NCI-H2171 treated with DMSO at 0.1 percent for 48 hours (cell line): ENCODE measurements around the gene THAP5.
A peak's percentile ranks its signal among the peaks of the same experiment; 100 is the strongest.
"Not testable (repeated sequence)": the region's sequence is repeated elsewhere in the genome, so short reads cannot be mapped to it uniquely, and the experiment has no call there.

Source experiments
- DNase-seq: peaks from one replicate; lab custom pipeline; 2025; lab: John Stamatoyannopoulos, UW

The THAP5 gene

DNA sequence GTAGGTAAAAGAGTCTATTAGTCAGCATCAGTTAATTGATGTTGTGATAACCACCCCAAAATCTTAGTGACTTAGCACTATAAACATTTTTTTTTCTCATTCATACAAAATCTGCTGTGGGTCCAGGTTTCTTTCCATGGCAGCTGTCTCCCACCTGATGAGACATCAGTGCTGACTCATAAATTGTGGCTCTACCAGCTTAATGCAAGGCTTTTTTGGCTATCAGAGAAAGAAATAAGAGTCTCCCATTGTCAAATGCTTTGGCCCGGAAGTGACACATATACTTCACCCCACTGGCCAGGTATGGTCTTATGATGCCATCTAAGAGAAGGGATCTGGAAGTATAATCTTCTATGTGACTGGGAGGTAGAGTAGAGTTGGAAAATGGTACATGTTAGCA, 14.7 kb upstream of the THAP5 start:
- DNase-seq, result no peak

DNA sequence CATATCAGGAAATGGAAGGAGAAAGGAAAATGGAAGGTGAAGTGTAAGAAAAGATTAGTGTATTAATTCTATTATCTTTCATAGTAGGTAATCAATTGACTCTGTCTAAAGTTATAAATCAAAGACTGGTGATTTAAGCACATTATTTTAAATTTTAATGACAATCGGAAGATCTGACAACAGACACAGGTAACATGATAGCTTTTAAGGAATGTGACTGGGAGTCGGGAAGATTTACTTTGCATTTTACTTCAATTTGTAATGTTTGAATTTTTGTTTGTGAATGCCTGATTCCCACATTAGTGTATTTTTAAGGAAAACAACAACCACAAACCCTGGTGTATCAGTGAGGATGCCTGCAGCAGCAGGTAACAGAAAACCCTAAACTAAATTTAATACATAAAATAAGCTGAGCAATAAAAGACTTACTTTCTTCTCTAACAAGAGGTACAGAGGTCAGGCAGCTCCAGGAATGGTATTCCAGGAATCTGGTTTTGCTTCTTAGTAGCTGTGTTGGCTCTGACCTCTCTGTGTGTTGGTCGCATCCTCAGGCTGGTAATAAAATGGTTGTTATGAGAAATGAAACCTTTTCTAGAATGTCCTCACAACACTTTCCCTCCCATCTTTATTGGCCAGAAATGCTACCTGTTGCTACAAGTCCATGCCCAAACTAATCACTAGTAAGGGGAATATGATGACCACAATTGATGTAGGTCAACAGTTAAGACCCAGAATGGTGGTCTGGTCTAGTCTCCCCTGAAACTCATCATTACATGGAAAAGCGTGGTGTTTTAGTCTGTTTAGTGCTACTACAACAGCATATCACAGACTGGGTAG, 12.4 kb upstream of the THAP5 start:
- no peak for DNase-seq

DNA sequence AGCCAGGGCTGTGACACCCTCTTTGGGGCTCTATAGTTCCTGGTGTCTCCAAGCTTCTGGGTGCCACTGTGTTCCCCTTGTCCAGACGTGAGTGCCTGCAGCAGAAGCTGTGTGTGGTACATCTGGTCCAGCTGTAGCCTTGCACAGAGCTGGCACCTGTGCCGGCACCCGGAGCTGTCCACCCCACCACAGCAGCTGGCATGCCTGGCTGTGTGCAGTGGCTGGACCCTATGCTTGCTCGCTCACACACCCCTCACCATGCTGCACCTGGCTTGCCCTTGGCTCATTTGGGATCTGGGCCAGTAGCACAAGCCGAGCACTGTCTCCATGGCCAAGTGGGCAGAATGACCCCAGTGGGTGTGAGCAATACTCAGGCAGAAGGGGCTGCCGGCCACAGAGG, 10.8 kb upstream of the THAP5 start:
- DNase-seq, result no peak

DNA sequence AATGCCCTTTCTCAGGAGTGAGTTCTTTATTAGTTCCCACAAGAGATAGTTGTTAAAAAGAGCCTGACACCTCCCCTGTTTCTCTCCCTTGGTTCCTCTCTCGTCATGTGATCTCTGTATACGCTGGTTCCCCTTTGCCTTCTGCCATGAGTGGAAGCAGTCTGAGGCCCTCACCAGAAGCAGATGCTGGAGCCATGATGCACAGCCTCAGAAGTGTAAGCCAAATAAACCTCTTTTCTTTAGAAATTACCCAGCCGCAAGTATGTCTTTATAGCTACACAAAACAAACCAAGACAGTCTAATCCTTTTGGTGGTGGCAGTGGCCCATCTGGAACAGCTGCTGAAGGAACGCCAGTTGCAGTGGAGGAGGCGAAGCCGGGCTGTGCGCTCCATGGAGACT, 9.4 kb upstream of the THAP5 start:
- DNase-seq, result no peak

DNA sequence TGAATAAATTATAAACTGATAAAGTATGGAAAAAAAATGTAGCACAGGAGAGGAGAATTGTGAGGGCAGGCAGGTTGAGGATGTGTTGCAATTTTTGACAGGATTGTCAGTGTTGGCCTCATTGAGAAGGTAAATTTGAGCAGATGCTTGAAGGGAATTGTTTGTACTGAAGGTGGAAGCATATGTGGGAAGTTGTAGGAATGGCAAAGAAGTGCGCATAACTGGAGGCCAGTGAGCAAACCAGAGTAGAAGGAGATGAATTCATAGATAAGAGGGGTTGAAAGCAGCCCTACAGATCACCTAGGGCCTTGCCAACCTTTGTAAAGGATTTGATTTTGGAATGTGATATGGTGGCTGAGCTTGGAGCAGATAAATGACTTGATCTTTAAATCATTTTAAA, 6.6 kb upstream of the THAP5 start:
- DNase-seq, result no peak

DNA sequence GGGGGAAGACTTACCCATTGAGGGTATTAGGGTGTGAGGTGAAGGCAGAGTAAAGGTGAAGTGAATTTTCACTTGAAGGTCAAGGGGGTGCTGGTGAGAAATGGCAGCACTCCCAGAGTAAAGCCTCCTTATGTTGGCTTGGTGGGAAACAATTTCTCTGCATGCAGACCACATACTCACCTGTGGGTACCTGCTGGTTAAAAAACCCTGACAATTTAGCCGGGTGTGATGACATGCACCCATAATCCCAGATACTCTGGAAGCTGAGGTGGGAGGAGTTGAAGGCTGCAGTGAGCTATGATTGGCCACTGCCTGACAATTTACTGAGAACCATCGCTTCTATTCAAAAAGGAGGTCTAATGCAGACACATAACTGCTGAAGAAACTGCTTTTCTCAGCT, 5.7 kb upstream of the THAP5 start:
- DNase-seq, result no peak

DNA sequence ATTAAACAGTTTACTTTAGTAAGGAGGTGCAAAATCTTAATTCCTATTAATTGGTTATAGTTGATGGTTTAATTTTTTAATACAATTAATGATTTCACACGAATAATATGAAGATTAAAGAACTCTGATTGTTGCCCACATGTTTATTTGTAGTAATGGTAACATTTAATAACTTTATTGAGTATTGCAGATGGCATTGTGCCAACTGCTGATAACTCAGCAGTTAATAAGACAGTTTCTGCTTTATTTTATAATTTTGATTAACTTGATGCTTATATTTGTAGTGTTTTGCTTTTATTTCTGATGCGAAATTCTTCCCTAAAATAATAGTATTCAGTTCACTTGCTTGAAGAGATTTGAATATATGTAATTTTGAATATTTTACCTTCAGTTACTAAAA, 3.0 kb upstream of the THAP5 start:
- DNase-seq, result no peak

DNA sequence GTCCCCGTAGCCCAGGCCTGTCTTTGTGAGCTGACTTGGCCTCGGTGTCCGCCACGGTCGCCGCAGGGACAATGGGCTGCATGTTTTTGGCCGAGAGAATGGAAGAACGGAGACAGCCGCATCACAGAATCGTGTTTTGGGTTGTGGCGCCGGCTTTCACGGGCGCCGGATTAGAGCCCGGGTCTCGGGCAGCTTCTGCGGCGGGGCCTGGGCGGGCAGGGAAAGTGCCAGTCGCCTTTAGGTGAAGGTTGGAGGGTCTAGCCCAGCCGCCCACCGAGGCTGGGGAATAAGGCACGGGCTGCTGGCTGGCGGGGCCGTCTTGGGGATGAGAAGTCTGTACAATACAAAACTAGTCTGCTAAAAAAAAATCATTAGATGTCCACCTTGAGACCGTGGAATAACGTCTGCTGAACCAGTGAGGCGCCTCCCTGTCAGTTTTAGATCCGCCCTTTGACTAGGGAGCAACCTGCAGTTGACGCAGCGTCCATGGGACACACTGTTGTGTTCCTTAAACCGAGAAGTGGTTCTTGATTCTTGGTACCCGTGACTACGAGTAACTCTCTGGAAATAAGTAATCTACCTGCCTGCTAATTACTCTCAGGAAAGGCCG, 745 bp upstream of the THAP5 start:
- DNase-seq, result peak; percentile 67

DNA sequence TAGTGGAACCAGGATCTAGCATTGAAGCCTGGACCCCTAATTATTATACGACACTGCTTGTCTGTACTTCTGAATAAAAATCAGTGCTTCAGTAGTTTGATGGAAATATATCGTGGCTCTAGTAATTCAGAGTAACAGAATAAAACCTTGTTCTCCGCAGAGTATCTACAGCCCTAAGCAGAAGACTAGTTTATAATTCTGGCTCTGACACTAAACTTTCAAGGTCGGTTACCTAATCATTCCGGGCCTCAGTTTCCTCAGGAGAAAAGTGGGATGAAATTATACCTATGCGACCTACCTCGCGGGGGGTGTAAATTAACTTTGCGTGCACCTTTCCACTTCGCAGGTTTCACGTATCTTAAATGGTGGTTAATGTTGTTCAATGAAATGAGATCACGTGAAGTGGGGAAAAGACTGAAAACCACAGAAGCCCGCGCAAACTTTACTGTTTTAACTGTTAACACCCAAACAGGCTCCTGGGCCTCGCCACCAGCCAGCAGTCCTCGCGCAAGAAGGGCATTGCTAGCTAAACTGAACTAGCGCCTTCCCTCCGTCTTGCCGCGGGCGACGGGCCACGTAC, 615 bp downstream of the THAP5 start:
- peak; percentile 41 for DNase-seq

DNA sequence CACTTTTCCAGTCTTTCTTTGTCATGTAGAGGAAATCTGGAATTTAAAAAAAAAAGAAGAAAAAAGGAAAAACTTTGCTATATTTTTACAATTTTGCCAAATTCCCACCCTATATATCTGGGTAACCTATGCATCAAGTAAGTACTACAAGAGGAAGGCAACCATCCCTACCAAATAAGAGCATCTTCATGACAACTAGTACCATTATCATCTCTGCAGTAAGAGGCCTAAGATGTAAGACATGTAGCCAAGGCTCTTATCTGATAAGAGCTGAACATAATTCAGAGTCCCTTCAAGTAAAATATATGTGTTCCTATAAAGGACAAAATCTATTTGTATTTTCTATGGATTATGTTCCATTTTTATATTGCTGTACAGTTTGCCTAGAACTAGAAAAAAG, 3.5 kb downstream of the THAP5 start:
- DNase-seq, result no peak

DNA sequence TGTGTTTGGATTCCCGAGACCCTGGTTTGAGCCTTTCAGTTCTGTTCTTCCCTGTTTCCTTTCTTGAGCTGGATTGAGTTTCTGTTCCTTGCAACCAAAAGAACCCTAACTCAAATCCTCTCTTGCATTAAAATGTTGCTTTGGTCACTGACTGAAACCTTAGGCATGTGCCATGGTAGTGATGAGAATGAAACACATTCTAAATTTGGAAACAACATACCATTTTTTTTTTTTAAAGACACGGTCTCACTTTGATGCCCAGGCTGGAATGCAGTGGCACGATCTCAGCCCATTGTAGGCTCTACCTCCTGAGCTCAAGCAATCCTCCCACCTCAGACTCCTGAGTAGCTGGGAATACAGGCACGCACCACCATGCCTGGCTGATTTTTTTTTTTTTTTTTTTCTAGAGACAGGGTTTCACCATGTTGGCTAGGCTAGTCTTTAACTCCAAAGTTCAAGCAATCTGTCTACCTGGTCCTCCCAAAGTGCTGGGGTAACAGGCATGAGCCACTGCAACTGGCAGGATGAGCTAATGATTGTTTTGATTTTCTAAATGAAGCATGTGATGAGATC, 8.4 kb downstream of the THAP5 start:
- no peak for DNase-seq

DNA sequence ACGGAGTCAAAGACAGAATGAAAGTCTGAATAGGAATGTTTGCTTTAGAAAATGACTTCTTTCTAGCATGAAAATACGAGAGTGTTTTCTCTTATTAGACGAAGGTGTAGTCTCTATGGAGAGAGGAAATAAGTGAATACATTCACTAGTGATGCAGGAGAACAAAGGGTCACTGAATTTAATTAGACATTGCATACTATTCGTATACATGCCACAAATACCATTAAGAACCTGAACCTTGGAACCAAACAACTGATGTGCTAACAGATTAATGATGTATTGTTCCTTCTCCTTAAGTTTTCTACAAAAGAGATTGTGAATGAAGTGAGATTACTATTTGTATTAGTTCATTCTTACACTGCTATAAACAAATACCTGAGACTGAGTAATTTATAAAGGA, 10.3 kb downstream of the THAP5 start:
- no peak for DNase-seq

DNA sequence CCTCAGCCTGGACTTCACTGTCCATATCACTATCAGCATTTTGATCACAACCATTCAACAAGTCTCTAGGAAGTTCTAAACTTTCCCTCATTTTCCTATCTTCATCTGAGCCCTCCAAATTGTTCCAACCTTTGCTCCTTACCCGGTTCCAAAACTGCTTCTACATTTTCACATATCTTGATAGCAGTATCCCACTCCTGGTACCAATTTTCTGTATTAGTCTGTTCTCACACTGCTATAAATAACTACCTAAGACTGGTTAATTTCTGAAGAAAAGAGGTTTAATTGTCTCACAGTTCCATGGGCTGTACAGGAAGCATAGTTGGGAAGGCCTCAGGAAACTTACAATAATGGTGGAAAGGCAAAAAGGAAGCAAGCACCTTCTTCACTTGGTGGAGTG, 11.9 kb downstream of the THAP5 start:
- DNase-seq, result no peak

DNA sequence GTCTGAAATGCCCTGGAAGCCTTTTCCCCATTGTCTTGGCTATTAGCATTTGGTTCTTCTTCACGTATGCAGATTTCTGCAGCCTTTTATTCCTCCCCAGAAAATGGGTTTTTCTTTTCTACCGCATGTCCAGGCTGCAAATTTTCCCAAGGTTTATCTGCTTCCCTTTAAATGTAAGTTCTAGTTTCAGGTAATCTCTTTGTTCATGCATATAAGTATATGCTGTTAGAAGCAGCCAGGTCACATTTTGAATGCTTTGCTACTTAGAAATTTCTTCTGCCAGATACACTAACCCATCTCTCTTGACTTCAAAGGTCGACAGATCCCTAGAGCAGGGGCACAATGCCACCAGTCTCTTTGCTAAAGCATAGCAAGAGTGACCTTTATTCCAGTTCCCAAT, 12.3 kb downstream of the THAP5 start:
- no peak for DNase-seq

DNA sequence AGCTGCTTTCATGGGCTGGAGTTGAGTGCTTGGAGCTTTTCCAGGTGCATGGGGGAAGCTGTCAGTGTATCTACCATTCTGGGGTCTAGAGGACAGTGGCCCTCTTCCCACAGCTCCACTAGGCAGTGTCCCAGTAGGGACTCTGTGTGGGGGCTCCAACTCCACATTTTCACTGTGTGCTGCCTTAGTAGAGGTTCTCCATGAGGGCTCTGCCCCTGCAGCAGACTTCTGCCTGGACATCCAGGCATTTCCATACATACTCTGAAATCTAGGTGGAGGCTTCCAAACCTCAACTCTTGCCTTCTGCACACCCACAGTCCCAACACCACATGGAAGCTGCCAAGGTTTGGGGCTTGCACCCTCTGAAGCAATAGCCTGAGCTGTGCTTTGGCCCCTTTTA, 12.8 kb downstream of the THAP5 start:
- DNase-seq, result not testable (repeated sequence)

DNA sequence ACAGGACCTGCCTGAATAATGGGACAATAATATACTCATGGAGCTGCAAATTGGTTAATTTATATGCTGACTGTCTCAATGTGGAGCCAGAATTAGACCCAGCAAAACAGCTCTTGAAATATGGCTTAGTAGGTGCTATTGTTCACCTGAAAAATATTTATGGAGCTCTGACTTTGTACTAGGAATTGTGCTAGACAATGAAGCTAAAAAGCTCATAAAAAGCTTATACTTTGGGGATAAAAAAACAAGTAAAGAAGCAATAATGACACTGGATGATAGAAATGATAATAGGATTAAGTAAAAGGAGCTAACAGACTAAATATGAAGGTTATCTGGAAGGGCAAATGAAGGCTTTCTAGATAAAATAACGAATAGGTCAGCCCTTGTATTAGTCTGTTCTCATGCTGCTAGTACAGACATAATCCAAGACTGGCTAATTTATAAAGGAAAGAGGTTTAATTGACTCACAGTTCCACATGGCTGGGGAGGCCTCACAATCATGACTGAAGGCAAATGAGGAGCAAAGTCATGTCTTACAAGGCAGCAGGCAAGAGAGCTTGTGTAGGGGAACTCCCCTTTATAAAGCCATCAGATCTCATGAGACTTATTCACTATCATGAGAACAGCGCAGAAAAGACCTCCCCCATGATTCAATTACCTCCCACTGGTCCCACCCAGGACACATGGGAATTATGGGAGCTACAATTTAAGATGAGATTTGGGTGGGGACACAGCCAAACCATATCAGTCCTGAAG, 21.2 kb downstream of the THAP5 start:
- not testable (repeated sequence) for DNase-seq

DNA sequence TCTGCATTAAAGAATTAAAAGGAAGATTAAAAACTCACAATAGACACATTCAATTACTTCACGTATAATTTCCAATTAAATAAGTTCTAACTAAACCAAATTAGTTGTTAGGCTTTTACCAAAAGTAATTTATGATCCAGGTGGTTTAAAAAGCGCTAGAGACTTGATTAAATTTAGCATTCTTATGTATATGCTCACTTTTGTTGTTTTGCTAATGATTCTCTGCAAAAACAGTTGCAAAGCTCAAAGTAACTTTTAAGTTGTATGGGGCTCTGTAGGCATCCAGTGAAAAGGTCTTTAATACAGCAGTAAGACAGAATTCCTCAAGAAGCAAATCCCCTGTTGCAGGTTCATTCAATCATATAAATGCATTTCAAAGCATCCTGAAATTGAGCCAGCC, 28.0 kb downstream of the THAP5 start:
- DNase-seq, result no peak

DNA sequence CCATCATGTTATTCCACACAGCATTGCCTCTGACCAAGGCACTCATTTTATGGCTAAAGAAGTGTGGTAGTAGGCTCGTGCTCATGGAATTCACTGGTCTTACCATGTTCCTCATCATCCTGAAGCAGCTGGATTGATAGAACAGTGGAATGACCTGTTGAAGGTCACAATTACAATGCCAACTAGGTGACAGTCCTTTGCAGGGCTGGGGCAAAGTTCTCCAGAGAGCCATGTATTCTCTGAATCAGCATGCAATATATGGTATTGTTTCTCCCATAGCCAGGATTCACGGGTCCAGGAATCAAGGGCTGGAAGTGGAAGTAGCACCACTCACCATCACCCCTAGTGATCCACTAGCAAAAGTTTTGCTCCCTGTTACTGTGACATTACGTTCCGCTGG, 30.8 kb downstream of the THAP5 start:
- DNase-seq, result not testable (repeated sequence)

DNA sequence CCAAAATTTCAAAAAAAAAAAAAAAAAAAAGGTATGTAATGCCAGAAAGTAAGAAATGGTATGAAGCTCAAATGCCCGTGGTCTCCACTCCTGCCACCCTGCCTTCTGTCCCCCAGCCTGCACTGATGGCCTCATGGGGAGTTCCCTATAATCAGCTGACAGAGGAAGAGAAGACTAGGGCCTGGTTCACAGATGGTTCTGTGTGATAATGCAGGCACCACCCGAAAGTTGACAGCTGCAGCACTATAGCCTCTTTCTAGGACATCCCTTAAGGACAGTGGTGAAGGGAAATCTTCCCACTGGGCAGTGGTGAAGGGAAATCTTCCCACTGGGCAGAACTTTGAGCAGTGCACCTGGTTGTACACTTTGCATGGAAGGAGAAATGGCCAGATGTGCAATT, 31.3 kb downstream of the THAP5 start:
- DNase-seq, result not testable (repeated sequence)

DNA sequence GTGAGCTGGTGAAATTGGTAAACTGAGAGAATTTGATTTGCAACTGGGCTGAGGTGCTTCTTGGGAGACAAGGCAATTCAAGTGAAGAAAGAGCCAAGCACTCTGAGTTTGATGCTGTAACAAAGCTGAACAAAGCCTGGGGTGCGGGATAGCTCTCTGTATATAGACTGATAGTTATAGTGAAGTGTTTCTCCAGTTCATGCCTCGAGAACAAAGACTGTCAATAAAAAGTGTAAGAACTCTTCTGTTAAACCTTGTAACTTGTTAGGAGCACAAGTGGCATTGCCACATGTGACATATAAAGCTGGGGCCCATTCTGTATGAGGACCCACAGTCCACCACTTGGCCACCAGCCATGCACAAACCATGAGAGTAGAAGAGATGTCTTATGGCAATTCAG, 32.3 kb downstream of the THAP5 start:
- no peak for DNase-seq

DNA sequence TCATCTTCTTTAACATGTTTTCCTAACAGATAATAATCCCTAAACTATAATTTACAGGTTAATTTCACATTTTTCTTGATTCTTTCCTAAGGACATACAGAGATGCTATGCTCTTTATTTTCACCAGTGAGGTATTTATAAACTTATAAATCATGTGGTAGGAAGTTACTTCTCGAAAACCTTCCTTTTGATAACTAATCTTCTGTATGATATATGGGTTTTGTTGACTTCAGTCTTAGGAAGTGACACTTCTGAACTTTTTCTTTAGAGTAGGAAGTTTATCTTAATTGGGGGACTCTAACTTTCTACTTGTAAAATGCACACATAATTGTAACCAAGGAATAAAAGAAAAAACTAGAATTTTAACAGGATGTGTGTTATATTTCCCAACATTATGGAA, 33.8 kb downstream of the THAP5 start:
- DNase-seq, result no peak

DNA sequence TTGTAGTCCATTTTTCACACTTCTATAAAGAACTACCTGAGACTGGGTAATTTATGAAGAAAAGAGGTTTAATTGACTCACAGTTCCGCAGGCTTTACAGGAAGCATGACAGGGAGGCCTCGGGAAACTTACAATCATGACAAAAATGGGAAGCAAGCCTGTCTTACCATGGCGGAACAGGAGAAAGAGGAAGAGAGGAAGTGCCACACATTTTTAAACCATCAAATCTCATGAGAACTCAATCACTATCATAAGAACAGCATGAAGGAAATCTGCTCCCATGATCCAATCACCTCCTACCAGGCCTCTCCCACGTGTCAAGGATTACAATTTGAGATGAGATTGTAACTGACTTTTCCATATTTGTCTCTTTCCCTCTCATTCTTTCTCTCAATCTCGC, 34.2 kb downstream of the THAP5 start:
- DNase-seq, result no peak
